ENCODE results near the gene CRY2. TPM values are rescaled to one million over a fixed set of nuclear protein-coding genes. Genes with fewer than 3 reads are reported as not detected.

CRY2 gene
- total and polyA plus RNA-seq, 10 of the 15 experiments (the other 5 are each of a cell fraction or from before 2014, with no cell fraction given): 1.2 to 14.7 (median 8.1) TPM

- TF ChIP-seq EGR1 (IDR thresholded peaks at IDR 0.05; ENCODE audit: borderline replicate concordance in 1 of 2, low read depth in 2 of 2, low read length in 2 of 2) (peak in 1 of 2 experiments; percentile 28; a peak in 1 of 3 replicates), BHLHE40 (IDR thresholded peaks at IDR 0.05; ENCODE audit: borderline replicate concordance in 1 of 2, low read depth in 2 of 2, low read length in 1 of 2) (peak in 1 of 2 experiments; percentile 11; a peak in 1 of 4 replicates), ETV6 (conservative IDR thresholded peaks at IDR 0.05 in 1 of 2, IDR thresholded peaks at IDR 0.05 in 1 of 2; ENCODE audit: borderline replicate concordance in 1 of 2, low read depth in 1 of 2) (no peak), TCF12 (IDR thresholded peaks at IDR 0.05; ENCODE audit: low read depth, low read length) (0 out of 2 replicates have a peak, but pooled peaks have one; percentile 14), NRF1 (conservative IDR thresholded peaks at IDR 0.05; ENCODE audit: low read depth, low read length) (no peak)
These were observed 38.1 kb downstream of the CRY2 start, which contains the start of gene MAPK8IP1 (continued) for GRCh38 chr11:45885274-45885920.

- in situ Hi-C loops (cut with MboI): no loop called here
- ATAC-seq (no peak), FAIRE-seq (no peak), DNase-seq (ENCODE audit: low read depth, low spot score) (no peak)
- POLR2A ChIA-PET: no interaction called here
- Histone ChIP-seq H4K20me1 (ENCODE audit: control insufficient read depth, insufficient read depth) (peaks cover 3% of the 10 kb centered on the region; the same call in 1 of the 2 replicates), H3K9me3 (replicated peaks; ENCODE audit: control insufficient read depth, insufficient read depth, low read length) (no peaks in the 10 kb centered on the region), H3K27me3 (replicated peaks in 1 of 2; ENCODE audit: control insufficient read depth in 2 of 2, insufficient read depth in 2 of 2, low read length in 1 of 2) (no peaks in the 10 kb centered on the region), H3K79me2 (ENCODE audit: control insufficient read depth, insufficient read depth, low read length) (no peaks in the 10 kb centered on the region), H3K4me1 (ENCODE audit: control insufficient read depth, insufficient read depth, low read length) (no peaks in the 10 kb centered on the region), H3K4me3 (peak overlapping the region; percentile 41; the same call in 1 of the 2 replicates), H3K36me3 (ENCODE audit: control insufficient read depth in 2 of 2, insufficient read depth in 2 of 2, low read length in 1 of 2) (no peaks in the 10 kb centered on the region), H3K27ac (ENCODE audit: control insufficient read depth, insufficient read depth) (no peak overlapping the region), H3K4me2 (ENCODE audit: control insufficient read depth, insufficient read depth) (peak overlapping the region; percentile 68; the same call in 1 of the 2 replicates), H2AFZ (ENCODE audit: control insufficient read depth, low read depth, low read length) (no peak overlapping the region), H3K9ac (ENCODE audit: control insufficient read depth, insufficient read depth, low read length) (no peak overlapping the region)
- RAD21 ChIA-PET (ENCODE audit: unreplicated experiment): no interaction called here
- SMC1A ChIA-PET (ENCODE audit: uncharacterized antibody, unreplicated experiment): interaction anchor here (0.9 kb wide), 1 partner anchor 44 kb away, joined by 3 read pairs; no protein-coding TSS in a partner anchor
- CTCF ChIA-PET: no interaction called here
- intact Hi-C loops (cut with micrococcal nuclease; ENCODE audit: unreplicated experiment): no loop called here
- BruUV-seq (replicated peaks): no TSS peak
- WGBS (ENCODE audit: insufficient coverage, insufficient replicate concordance, low lambda C conversion rate, missing lambda C conversion rate): 39% methylated on average over 43 of the region's 43 CpGs
- no peak for TF ChIP-seq LARP7 (IDR thresholded peaks at IDR 0.05)
- no peak for TF ChIP-seq JUNB (IDR thresholded peaks at IDR 0.05)
- TF ChIP-seq NFXL1 (IDR thresholded peaks at IDR 0.05; ENCODE audit: borderline replicate concordance): no peak
- TF ChIP-seq EZH2 (IDR thresholded peaks at IDR 0.05; ENCODE audit: borderline replicate concordance, control insufficient read depth, low read depth, low read length): no peak
- TF ChIP-seq RUNX3 (IDR thresholded peaks at IDR 0.05; ENCODE audit: low read length): no peak
- no peak for TF ChIP-seq CBFB (IDR thresholded peaks at IDR 0.05; ENCODE audit: low read depth)
- TF ChIP-seq POLR2AphosphoS5 (IDR thresholded peaks at IDR 0.05; ENCODE audit: low read length): no peak
- TF ChIP-seq MAX (IDR thresholded peaks at IDR 0.05; ENCODE audit: low read depth, low read length): no peak
- TF ChIP-seq RB1 (IDR thresholded peaks at IDR 0.05; ENCODE audit: borderline replicate concordance): no peak
- no peak for TF ChIP-seq TARDBP (IDR thresholded peaks at IDR 0.05; ENCODE audit: borderline replicate concordance)
- no peak for TF ChIP-seq ESRRA (IDR thresholded peaks at IDR 0.05; ENCODE audit: low read length)
- TF ChIP-seq ETV6 (conservative IDR thresholded peaks at IDR 0.05 in 1 of 2, IDR thresholded peaks at IDR 0.05 in 1 of 2; ENCODE audit: borderline replicate concordance in 1 of 2, low read depth in 1 of 2): no peak
- no peak for TF ChIP-seq ZBTB33 (IDR thresholded peaks at IDR 0.05)
- no peak for TF ChIP-seq NR2C2 (IDR thresholded peaks at IDR 0.05; ENCODE audit: borderline replicate concordance, control insufficient read depth, insufficient read length, low read depth)
- TF ChIP-seq ZNF622 (IDR thresholded peaks at IDR 0.05): no peak
These were observed 38.8 kb downstream of the CRY2 start for GRCh38 chr11:45885921-45886721.

All from GM12878 (cell line).